Activated CD4-positive, alpha-beta T cell treated with anti-CD3 and anti-CD28 coated beads for 1 hour (primary cell): ENCODE data around the gene SEPTIN3.
A peak's percentile ranks its signal among the peaks of the same experiment; 100 is the strongest.

ENCODE experiments used
- DNase-seq: peaks from one replicate; pipeline ENCODE4 v3.0.0-alpha.2; 2020

Gene SEPTIN3

GRCh38 chr22:41969110-41969646 is at the start of gene SEPTIN3:
Gene SEPTIN3, plus strand, starts transcription at chr22:41969443. Its CDS starts 2,050 bp downstream, at chr22:41971493.
- DNase-seq: no peak

- DNase-seq: no peak
Measured at GRCh38 chr22:41920271-41920976, 48.8 kb upstream of the SEPTIN3 start.

- DNase-seq: no peak
Measured at GRCh38 chr22:41922328-41922727, 46.9 kb upstream of the SEPTIN3 start.

- DNase-seq: no peak
Measured at GRCh38 chr22:41922940-41923594, 46.2 kb upstream of the SEPTIN3 start.

GRCh38 chr22:41923595-41924276 is 45.5 kb upstream of the SEPTIN3 start:
- DNase-seq: no peak

- DNase-seq: peak; percentile 64
Measured at GRCh38 chr22:41925783-41926460, 43.3 kb upstream of the SEPTIN3 start.

- DNase-seq: no peak
Measured at GRCh38 chr22:41927813-41928212, 41.4 kb upstream of the SEPTIN3 start.

- DNase-seq: no peak
Measured at GRCh38 chr22:41928593-41929417, 40.4 kb upstream of the SEPTIN3 start.

- no peak for DNase-seq
Measured at GRCh38 chr22:41929418-41929810, 39.8 kb upstream of the SEPTIN3 start.

GRCh38 chr22:41931701-41932269 is 37.5 kb upstream of the SEPTIN3 start:
- DNase-seq: no peak

GRCh38 chr22:41932353-41932752 is 36.9 kb upstream of the SEPTIN3 start:
- DNase-seq: no peak

- DNase-seq: no peak
Measured at GRCh38 chr22:41933411-41934177, 35.6 kb upstream of the SEPTIN3 start.

- DNase-seq: no peak
Measured at GRCh38 chr22:41934284-41935014, 34.8 kb upstream of the SEPTIN3 start.

GRCh38 chr22:41935015-41935351 is 34.3 kb upstream of the SEPTIN3 start:
- no peak for DNase-seq

GRCh38 chr22:41935509-41935908 is 33.7 kb upstream of the SEPTIN3 start:
- DNase-seq: no peak

- no peak for DNase-seq
Measured at GRCh38 chr22:41936894-41937169, 32.4 kb upstream of the SEPTIN3 start.

- peak; percentile 92 for DNase-seq
Measured at GRCh38 chr22:41939981-41940831, 29.0 kb upstream of the SEPTIN3 start.

GRCh38 chr22:41940832-41941765 is 28.1 kb upstream of the SEPTIN3 start:
- peak; percentile 79 for DNase-seq
